HG03378 (cell line): ENCODE results near the gene NPAT.
"Not testable (repeated sequence)": the region's sequence is repeated elsewhere in the genome, so short reads cannot be mapped to it uniquely, and the experiment has no call there.

Experiments
- ATAC-seq: cut with Tn5 transposase; IDR thresholded peaks from one replicate; pipeline ENCODE4 v1.9.1; 2021; ENCODE audit warnings: mild to moderate bottlenecking, moderate library complexity; ENCODE audit not compliant: unreplicated experiment

Gene NPAT

DNA sequence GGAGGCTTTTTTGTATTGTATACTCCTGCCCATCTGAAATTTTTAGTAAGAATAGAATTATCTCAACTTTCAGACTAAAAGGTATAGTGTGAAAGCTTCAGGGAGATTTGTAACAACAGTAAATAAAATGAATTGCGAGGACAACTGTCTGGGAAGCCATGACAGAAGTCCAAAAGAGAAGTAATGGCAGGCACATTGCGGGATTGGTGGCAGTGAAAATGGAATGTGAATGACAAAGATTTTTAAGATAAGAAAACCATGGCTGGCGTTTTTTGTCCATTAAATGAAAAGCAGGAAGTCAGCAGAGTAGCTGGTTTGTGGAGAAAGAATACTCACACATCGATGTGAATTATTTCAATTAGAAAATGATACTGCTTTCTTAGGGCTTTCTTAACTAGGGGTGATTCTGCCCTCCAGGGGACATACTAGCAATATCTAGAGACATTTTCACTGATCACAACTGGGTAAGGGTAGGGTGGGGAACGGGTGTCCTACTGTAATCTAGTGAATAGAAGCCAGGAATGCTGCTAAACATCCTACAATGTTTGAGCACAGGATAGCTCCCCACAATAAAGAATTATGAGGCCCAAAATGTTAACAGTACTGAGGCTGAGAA is 1.6 kb downstream of the NPAT start:
- no peak for ATAC-seq

DNA sequence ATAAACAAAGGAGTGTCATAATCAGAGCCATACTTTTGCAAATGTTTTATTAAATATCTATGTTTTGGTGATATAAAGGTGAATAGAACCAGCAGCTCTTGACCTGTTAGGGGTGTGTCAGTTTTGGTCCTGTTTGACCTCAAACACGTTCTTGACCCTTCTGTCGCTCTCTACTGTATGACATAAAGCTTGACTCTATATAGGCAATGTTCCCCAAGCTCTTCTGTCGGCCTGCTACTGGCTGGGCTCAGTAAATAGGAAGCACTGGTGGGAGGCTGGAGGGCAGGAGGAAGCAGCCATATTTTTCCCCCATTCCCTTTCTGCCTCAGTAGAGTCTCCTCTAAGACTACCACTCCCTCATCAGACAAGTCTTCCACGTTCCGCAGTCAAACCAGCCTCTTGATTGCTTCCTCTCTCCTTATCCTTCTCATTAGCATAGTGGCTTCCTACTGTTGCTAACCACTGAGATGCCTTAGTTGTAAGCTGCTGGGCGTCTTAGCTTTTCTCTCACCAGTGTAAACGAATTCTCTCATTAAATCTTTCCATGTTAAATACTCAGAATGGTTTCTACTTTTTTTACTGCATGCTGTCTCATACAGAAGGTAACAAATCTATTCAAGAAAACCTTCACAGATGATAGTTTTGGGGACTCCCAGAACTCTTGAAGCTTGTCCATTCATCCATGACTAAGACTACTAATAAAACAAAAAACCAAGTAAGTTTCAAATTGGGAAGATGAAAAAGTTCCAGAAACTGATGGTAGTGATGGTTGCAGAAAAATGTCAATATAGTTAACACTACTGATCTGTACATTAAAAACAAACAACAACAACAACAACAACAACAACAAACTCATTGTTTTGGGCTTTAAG is 3.3 kb downstream of the NPAT start:
- ATAC-seq = no peak

DNA sequence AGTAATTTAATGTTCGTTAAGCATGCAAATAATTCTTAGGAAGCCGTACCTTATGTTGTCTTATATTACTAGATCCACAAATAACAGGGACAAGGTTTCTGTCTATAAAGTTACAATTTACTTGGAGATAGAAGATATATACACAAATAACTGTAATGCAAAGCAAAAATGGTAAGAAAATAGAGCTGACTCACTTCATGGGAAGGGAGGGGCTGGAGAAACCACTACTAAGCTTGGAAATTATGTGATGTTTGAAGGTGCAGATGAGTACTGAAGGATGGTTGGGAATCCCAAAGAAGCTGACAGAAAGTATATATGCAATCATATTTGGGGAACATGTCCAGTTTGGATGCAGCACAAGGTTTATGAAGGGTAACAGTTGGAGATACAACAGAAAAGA is 4.0 kb downstream of the NPAT start:
- ATAC-seq = no peak

DNA sequence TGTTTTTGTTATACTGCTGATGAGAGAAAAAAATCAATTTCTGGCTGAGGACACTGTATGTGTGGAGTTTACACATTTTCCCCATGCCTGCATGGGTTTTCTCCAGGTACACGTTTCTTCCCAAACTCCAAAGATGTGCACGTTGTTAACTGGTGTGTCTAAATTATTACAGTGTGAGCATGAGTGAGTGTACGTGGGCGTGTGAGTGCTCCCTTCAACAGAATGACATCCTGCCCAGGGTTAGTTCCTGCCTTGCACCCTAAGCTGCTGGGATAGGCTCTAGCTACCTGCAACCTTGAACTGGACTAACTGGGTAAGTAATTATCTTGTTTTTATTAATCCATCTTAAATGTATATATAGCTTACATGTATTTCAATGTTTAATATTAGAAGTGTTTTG is 5.5 kb downstream of the NPAT start:
- no peak for ATAC-seq

DNA sequence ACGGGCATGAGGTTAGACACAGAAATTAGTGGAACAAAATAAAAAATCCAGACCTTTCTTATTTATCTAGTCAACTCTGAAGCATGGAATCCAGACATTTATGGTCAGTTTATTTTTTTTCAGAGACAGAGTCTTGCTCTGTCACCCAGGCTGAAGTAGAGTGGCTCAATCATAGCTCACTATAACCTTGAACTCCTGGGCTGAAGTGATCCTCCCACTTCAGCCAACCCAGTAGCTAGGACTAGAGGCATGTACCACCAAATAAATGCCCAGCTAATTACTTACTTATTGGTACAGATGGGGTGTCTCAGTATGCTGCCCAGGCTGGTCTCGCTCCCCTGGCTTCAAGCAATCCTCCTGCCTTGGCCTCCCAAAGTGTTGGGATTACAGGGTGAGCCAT is 8.7 kb downstream of the NPAT start:
- ATAC-seq = no peak

DNA sequence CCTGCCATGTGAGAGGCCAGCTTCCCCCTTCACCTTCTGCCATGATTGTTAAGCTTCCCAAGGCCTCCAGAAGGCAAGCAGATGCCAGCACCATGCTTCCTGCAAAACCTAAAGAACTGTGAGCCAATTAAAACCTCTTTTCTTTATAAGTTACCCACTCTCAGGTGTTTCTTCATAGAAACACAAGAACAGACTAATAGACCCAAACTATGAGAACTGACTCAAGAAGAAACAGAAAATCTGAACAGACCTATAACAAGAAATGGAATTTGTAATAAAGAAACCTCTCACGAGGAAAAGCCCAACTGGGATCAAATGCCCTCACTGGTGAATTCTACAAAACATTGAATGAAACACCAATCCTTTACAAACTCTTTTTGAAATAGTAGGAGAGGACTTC is 12.0 kb downstream of the NPAT start:
- no peak for ATAC-seq

DNA sequence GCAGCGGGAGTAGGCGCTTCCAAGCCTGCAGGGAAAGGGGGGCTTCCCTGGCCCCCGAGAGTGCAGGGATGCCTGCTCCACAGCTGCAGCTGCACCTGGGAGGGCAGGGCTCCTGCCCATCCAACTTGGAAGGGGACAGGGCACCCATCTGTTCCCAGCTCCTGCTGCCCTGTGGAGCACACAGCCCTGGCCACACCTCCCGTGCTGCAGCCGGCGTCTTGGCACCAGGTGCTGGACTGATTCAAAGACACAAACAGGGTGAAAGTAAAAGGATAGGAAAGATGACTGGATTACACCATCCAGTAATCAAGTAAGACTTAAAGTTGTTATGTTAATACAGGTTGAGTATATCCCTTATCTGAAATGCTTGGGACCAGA is 14.8 kb downstream of the NPAT start:
- no peak for ATAC-seq

DNA sequence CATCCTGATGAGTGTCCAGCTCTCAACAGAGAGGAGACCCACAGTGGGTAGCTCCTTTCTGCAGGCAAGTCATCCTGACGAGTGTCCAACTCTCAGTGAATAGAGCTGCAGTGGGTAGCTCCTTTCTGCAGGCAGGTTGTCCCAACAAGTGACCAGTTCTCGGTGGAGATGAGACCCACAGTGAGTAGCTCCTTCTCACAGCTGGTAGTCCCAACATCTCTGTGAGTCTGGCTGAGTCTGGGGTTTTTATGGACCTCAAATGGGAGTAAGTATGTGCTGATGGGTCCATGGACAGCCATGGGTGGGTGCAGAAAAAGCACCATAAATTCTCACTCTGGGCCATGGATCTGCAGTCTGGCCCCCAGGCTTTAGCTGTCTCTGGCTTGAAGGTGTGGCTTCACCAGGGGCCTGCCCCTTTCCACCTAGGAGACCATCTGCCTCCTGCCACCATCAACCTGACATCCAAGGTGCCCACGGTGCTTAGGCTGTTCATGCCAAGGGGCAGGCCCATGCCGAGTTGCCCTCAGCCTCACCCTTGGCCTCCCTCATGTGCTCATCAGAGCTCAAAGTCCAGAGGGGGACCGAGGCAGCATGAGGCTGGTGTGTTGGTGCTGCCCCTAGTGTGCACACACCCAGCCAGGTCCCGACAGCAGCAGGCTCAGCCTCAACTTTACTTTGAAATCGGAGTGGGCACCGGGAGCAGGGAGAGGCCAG is 15.3 kb downstream of the NPAT start:
- no peak for ATAC-seq

DNA sequence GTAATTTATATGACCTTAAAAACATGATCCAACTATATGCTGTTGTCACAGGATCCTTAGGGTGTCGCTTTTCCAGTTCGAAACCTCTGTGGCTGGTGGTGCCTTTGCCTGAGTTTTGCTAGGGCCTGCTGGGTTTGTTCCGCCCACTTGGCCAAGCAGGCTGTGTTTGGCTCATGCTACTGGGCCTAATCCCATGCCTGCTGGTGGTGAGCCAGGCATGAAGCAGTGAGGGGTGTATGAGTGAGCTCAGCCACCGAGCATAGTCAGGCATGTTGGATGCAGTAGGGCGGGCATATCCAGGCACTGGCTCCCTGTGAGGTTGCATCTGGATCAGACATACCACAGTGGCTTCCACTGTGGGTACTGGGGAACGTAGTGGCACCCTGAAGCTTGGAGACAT is 16.3 kb downstream of the NPAT start:
- ATAC-seq = no peak

DNA sequence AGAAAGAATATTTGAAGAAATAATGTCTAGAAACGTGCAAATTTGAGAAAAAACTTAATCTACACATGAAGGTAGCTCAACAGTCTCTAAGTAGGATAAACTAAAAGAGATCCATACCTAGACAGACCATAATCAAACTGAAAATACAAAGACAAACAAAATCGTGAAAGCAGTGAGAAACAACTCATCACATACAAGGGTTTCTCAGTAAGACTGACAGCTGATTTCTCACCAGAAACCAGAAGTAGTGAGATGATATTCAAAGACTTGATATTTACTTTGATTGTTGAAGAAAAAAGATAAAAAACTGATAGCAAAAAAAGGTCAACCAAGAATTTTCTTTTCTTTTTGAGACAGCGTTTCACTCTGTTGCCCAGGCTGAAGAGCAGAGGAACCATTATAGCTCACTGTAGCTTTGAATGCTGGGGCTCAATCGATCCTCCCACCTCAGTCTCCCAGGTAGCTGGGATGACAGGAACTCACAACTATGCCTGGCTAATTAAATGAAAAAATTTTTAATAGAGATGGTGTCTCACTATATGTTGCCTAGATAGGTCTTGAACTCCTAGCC is 17.4 kb downstream of the NPAT start:
- ATAC-seq = no peak

DNA sequence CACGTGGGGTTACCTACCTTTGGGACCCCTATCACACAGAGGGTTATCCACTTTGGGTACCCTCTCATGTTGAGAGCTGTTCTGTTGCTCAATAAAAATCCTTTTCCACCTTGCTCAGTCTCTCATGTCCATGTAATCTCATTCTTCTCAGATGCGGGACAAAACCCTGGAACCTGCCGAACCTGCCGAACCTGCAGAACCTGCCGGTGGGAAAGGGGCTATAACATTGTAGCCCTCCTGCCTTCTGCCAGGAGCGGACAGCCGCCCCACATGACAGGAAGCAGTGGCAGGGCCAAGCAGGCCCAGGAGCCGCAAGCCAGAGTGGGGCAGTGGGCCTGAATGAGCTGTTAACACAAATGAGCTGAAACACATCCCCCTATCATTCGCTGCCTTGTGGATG is 18.1 kb downstream of the NPAT start:
- no peak for ATAC-seq

DNA sequence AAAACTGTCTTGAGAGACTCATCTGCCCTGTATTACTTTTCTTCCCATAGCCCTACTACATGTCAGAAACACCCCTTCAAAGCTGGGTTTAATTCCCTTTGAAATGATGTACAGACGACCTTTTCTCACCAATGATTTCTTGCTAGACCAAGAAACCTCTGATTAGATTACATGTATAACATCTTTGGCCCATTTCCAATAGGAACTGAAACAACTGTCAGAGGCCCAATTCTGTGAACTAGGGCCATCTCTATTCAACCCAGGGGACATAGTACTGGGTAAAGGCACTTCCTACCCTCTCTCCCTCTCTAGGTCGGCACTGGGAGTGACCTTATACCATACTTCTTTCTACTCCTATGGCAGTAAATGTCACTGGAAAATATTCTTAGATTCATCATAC is 19.4 kb downstream of the NPAT start:
- ATAC-seq = no peak

DNA sequence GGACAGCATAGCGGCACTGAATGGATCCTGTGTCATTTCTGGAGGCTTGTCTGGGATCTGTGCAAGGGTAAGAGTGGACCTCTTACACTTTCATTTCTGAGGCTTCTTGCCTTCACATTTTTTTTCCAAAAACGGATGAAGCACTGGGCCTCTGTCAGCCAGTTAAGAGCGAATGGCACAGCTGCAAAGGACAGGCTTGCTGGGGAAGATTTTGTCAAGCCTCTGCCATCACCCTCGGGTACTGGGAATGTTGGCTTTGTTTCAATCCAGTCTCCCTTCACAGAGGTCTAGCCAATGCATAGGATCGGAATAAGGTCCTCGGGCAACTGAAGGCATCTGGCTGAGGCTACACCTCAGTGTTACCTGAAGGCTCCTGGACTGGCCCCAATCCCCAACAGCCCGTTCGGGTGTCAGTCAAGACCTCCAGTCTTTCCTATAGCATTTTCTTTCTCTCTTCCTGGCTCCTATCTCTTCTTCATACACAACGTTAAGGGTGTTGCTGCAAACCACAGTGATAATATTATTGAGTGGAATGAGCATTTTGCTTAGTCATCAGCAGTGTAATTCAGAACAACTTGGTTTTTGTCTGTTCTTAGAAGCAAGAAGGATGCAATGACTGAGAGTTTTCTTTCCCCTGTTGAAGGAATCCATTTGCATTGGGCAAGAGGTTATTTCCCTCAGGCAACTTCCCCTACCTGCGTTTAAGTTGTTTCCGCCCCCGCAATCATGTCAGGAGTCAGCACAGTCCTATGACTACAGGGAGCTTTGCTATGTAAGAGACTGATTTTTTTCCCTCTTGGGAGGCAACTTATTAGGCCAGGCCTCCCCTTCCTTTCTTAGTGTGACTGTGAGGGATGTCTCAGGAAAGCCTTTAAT is 22.8 kb downstream of the NPAT start:
- peak; percentile 84 for ATAC-seq

DNA sequence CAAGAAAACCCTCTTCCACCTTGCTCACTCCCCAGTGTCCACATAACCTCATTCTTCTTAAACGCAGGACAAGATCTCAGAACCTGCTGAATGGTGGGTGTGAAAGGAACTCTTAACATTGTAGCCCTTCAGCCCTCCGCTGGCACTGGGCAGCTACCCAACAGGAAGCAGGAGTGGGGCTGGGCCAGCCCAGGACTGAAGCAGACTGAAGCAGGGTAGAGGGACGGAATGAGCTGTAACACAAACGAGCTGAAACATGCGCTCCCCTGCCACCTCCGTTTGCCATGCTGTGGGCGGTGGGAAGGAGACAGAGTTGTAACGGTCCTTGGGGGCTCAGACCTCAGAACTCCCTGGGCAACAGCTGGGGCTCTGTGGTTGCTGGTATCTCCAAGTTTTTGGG is 23.6 kb downstream of the NPAT start:
- ATAC-seq = no peak

DNA sequence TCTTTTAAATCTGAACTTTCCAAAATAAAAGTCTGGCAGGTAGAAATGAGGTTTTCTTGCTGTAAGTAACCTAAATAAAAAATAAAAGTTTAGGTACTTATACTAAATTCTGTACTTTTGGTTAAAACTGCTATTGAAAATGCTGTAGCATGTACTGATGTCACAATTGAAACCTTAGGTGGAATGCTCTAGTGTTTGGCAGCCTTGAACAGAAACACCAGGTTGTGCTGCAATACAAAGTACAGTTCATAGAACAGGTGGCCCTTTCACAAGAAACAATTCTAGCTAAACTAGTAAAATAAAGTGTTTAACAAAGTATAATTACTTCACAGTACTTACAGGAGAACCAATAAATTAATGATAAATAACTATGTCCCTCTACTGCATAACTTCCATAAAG is 25.1 kb downstream of the NPAT start:
- ATAC-seq = no peak

DNA sequence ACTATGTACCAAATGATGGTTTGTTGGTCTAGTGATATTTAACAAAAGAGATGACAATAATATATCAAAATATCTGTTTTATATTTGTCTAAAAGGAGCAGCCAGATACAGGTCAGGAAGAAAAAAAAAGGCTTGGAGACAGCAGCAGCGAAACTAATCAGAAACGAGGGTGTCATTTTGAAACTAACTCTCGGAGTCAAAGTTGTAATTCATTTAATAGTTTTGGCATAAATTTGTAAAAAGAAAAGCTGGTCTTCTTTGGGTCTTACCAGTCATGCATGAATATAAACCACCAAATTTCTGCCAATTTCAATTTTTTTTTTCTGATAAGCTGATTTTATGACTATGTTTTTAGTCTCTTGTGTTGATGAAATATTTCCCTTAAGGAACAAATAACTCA is 25.5 kb downstream of the NPAT start:
- no peak for ATAC-seq

DNA sequence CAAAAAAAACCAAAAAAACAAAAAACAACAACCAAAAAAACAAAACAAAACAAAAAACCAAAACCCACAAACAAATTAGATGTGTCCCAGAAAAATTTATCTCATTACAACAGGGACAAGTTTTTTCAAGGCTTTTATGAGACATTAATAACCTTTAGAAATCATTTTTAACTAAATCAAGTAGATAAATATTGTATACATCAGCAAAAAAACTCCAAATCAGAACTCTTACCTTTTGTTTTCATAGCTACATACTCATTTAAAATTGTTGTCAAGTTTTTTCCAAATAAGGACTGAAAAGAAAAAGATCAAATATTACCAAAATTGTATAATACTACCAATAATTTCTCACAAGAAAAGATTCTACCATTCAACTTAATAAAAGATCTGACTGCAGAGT is 28.7 kb downstream of the NPAT start:
- ATAC-seq = no peak

DNA sequence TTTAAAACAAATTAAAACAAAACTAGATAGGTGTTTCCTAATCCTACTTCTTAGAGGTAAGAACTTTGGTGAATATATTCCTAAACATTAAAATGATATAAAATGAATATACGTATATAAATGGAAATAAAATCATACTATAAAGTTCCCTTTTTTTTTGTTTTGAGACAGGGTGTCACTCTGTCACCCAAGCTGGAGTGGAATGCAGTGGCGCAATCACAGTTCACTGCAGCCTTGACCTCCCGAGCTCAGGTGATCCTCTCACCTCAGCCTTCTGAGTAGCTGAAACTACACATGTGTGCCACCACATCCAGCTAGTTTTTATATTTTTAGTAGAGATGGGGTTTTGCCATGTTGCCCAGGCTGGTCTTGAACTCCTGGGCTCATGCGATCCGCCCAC is 44.9 kb downstream of the NPAT start:
- ATAC-seq = no peak

DNA sequence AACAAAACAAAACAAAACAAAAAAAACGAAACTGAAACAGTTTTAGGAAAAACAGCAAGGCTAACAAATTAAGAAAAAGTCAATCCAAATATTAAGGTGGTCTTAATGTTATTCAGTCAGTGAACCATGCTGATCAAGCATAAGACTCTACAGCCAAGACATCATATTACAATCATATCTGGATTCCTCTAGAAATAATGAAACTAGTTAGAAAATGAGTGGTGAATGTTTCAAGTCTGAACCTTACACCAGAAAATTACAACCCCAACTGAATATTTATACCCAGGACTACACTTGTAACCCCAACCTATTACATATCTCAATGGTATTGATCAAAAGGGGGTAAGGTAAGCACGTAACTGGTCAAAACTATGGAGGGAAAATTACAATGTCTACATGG is 52.3 kb downstream of the NPAT start:
- no peak for ATAC-seq

DNA sequence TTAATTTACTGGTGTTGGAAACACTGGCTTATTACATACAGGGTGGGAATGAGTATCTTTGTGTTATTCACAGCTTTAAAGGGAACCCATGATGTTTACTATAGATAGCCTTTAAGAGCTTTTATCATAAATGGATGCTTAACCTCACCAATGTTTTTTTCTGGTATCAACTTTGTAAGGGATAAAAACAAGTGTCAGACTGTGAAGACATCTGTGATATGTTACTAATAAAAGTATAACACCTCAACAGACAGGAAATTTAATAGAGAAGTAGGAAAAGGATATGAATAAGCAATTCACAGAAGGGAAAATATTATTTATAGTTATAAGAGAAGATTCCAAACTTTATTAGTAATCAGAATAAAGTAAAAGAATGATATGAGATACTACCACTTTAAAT is 54.8 kb downstream of the NPAT start:
- ATAC-seq = no peak

DNA sequence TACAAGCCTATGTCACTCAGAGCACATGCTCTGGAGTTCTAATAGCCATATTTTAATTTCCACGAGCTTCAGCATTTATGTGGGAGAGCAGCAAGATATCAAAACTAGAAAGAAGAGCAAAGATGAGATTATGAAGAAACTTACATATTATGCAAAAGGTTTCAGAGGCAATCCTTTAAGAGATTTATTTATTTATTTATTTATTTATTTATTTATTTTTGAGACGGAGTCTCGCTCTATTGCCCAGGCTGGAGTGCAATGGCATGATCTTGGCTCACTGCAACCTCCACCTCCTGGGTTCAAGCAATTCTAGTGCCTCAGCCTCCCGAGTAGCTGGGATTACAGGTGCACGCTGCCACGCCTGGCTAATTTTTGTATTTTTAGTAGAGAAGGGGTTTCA is 59.6 kb downstream of the NPAT start:
- ATAC-seq = not testable (repeated sequence)
